PC-3 (cell line): Measurements from ENCODE around the gene DRD2.

Experiments used
- EZH2 ChIP-seq: fragments of 300-600 bp; sonication (generic); IDR thresholded peaks from one replicate; pipeline ENCODE4 v1.6.1; 2017; ENCODE audit warnings: antibody characterized with exemption, mild to moderate bottlenecking, low read length; ENCODE audit not compliant: unreplicated experiment
- TF ChIP-seq, protein P1 (sequence below): fragments of 300-600 bp; sonication (generic); conservative IDR thresholded peaks from 2 replicates; pipeline ENCODE4 v1.5.1; 2017; ENCODE audit warnings: antibody characterized with exemption, low read depth, mild to moderate bottlenecking, low read length

DNA sequence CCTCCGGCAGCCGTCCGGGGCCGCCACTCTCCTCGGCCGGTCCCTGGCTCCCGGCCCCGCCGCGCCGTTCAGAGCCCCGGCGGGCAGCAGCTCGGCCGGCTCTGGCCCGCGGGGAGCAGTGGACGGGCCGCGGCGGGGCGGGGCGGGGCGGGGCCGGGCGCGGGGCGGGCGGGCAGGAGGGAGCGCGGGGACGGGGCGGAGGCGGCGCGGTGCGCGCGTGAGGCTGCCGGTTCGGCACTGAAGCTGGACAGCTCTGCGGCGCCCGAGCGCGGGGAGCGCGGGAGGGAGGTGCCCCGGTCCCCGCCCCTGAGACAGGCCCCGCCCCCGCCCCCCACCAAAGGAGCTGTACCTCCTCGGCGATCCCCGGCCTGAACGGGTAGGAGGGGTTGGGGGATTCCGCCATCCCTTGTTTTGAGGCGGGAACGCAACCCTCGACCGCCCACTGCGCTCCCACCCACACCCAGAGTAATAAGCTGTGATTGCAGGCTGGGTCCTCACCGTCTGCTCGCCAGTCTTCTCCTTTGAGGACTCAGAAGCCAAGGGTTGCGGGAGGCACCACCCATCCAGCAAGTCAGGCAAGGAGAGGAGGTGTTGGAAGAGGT, at the start of gene DRD2:
- TF ChIP-seq, protein P1, sequence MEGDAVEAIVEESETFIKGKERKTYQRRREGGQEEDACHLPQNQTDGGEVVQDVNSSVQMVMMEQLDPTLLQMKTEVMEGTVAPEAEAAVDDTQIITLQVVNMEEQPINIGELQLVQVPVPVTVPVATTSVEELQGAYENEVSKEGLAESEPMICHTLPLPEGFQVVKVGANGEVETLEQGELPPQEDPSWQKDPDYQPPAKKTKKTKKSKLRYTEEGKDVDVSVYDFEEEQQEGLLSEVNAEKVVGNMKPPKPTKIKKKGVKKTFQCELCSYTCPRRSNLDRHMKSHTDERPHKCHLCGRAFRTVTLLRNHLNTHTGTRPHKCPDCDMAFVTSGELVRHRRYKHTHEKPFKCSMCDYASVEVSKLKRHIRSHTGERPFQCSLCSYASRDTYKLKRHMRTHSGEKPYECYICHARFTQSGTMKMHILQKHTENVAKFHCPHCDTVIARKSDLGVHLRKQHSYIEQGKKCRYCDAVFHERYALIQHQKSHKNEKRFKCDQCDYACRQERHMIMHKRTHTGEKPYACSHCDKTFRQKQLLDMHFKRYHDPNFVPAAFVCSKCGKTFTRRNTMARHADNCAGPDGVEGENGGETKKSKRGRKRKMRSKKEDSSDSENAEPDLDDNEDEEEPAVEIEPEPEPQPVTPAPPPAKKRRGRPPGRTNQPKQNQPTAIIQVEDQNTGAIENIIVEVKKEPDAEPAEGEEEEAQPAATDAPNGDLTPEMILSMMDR = no peak
- TF ChIP-seq EZH2 = no peak
